Activated gamma-delta T cell treated with Interleukin-2 at 50 U/mL for 16 hours (primary cell): Measurements from ENCODE around the gene MAGI2.
"Not testable (repeated sequence)": the region's sequence is repeated elsewhere in the genome, so short reads cannot be mapped to it uniquely, and the experiment has no call there.

Source experiments
- DNase-seq: peaks from one replicate; pipeline ENCODE4 v3.0.0-alpha.2; 2020

The MAGI2 gene

DNA sequence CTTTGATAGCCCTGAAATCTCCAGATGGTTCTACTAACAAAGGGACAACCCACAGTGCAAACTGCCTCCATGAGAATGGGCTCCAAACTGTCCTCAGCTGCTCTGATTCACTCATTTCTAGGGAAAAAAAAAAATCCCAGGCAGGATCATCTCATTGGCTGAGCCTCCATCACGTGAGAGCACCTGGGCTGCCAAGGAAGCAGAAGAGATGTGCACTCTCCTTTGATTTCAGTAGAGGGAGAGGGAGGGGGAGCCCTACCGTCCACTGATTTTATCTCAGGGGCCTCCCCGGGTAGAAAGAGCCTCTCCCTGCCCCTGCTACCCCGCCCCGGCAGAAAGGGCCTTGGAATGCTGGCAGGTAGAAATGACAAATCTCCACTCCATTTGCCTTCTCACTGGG lies 929.5 kb downstream of the MAGI2 start:
- DNase-seq: no peak

DNA sequence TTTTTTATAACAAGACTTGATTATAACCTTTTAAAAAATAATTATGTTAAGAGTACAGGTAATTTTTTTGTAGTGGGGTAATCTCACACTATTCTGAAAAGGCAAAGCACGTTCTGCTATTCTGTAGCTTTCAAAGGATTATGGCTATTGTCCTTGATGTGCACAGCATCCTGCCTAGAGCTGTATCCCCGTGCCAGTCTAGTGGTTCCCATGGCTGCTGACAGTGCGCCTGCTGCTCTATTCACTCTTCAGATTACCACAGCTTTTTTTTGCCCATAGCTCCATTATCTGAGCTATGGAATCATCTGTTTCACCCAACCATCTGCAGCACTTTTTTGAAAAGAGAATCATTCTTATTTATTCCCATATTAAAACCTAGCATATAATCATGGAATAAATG lies 931.5 kb downstream of the MAGI2 start:
- DNase-seq: no peak

DNA sequence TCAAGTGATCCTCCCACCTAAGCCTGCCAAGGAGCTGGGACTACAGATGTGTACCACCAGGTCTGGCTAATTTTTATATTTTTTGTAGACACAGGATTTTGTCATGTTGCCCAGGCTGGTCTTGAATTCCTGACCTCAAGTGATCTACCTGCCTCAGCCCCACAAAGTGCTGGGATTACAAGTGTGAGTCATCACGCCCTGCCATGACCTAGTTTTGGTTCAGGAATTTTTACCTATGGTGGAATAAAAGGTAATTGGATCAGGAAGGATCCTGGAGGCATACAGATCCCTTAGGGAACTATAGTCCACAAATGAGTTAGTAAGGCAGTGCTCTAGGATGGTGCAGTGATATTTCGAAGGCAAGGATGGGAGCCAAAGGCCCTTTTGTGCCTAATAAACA lies 937.0 kb downstream of the MAGI2 start:
- no peak for DNase-seq

DNA sequence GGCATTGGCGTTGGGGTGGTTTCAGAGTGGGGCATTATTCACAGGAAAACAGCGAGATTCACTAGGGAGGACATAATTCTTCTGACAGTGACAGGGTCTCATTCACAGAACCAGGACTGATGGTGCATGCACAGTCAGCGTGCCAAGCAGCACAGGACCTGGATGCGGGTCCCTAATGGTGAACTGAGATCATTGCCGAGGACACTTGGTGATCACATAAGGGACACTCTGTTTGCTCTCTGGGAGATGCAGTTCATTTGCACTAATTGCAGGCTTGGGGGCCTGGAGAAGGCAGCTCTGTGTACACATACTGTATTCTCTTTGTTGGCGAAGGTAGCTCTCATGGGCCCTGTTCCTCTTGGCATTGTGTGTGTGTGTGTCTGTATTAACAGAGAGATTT lies 938.8 kb downstream of the MAGI2 start:
- DNase-seq: no peak

DNA sequence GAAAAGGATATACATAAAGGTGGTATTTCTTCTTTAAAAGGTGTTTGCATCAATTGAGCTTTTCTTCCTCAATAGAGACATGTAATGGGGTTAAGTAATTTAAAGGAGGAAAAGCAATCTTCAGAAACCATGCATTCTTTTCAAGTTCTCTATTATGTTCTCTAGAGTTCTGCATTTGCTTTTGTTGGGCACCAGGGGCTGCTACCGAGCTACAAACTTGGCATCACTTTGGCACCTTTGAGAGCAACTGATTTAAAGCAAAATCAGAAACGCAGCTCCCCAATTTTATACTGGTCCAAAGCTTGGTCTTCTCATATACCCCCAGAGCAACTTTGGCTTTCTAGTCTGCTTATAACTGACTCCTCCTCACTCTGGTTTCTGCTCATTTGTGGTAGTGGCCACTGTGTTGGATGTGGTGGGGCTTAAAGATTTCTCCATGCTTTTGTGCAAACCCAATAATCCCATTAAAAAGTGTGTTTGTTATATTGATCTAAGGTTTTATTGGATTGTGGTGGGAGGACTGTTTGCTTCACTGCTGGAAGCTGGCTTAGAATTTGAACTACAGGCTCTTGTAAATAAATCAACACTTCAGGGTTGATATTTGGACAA lies 942.8 kb downstream of the MAGI2 start:
- DNase-seq: no peak

DNA sequence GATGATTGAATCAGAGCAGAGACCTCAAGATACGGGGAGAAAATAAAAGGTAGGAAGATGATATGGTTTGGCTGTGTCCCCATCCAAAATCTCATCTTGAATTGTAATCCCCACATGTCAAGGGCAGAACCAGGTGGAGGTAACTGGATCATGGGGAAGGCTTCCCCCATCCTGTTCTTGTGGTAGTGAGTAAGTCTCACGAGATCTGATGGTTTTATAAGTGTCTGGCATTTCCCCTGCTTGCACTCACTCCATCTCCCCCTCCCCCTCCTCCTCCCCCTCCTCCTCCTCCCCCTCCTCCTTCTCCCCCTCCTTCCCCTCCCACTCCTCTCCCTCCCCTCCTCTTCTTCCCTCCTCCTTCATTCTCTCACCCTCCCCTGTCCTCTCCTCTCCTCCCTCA lies 950.2 kb downstream of the MAGI2 start:
- DNase-seq: not testable (repeated sequence)

DNA sequence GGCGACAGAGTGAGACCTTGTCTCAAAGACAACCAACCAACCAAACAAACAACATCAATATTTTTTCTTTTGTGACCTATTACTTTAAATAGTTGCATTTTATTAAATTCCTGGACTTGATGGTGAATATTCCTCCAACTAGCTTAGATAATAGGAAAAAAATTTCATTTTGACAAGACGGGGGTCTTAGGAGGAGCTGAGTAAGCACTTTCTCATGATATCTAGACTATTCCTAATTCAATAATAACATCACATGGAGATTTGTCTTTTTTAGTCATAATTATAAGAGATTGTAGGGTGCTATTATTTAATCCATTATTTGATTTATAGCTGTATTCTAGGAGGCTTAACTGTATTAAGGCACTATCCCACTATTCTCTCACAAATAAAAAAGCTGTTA lies 952.4 kb downstream of the MAGI2 start:
- DNase-seq: no peak

DNA sequence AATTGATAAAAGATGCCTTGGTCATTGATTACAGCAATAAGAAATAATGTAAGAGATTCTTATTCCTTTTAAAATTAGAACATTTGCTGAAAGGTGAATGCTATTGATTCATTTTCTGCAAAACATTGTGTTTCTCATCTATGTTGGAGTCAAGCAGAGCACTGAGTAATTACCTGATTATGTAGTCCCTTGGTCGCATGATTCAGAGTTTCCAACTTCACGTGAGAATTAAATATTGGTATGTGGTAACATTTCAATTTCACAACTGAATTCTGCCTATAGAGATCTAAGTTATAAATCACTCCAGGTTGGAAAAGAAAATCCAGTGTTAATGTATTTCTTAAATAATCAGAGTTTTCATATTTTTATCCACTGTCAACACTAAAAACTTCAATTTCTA lies 953.5 kb downstream of the MAGI2 start:
- no peak for DNase-seq

DNA sequence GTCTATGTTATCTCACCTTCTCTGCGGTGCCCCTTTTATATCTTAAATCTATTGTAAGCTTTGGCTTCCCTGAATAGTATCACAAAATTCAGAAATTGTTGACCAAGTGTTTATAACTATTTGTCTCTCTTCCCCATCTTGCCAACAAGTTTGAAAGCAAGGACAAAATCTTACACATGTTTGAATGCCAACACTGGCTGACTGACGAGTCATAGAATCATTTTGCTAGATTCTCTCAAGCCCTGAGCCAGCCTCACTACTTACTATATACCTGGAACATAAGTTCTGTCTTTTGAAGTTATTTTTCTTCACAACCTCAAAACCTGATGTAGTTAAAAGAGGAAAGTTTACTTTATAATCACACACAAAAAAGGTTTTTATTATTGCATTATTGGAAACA lies 954.2 kb downstream of the MAGI2 start:
- DNase-seq: no peak

DNA sequence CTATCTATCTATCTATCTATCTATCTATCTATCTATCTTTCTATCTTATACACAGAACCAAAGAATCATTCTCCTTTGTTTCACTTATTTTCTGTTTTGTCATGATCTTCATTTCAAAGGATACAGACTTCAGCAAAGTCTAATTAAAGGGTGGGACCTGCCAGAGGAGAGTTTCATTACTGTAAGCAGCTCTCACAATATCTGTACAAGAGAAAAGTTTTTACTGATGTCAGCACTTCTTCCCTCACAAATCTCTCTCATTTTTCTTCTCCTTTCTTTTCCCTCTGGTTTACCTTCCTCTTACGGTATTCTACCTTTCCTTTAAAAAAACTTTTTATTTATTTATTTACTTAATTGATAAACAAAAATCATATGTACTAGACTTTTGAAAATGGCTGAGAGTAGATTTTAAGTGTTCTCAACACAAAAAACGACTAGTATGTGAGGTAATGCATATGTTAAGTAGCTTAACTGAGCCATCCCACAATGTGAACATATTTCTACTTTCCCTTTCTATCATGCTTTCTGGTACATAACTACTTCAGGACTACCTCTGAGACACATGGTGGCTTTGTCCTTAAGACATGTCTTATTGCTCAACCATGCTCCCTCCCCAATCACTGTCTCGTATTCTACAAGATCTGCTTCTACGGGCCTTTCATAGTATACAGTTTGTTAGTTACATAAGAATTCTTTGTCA lies 955.6 kb downstream of the MAGI2 start:
- DNase-seq: no peak

DNA sequence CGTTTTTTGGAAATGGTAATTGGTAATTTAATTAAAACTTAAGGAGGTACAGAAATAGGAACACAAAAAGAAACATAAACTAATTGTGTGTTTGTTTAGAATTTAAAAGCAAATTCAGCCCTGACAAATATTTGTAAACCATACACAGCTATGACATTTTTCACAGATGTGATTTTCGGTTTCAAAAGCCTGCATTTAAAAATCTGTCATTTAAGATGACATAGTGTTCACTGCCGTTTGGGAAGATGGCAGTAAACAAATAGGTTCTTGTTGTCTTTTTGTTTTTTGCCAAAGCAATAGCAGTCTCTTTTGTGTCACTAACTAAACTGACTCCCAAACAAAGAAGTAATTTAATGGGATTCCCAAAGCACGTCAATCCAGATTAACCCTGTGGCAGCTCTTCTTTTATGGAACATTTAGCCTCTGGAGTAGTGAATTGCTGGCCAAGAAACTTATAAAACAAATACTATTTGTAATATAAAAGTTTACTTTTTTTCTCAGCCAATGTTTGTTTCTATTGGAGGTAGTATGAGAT lies 957.3 kb downstream of the MAGI2 start:
- DNase-seq: no peak

DNA sequence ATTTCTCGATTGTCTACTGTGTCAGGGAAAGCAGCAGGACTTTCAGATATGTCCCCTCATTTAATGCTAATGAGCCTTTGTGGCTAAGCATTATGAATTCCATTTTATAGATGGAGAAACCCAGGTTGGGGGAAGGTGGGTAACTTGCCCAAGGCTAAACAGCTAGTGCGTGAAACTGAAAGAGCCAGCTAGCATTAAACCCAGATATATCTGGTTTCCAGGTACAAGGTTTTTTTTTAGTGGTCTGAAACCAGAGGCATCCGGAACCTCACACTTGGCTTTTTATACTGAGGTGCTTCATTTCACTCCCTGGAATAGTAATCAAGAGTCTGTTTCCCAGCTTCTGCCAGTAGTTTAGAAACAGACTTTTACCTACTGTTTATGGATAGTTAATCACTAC lies 960.1 kb downstream of the MAGI2 start:
- no peak for DNase-seq

DNA sequence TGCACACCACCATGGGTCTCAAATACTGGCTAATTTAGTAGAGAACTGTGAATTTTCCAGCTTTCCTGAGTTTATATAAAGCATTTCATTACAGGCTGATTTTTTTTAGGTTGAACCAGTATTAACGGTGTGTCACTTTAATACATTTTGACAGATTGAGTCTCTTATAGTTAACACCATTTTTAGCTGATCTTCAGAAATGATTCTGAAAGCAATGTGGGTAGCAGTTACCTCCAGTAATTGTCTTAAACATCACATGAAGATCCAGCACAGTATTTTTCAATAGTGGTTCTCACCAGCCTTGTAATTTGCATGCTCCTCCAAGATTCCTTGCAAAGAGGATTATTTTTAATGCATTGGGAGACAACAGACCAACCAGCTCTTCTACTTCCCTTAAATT lies 961.3 kb downstream of the MAGI2 start:
- no peak for DNase-seq

DNA sequence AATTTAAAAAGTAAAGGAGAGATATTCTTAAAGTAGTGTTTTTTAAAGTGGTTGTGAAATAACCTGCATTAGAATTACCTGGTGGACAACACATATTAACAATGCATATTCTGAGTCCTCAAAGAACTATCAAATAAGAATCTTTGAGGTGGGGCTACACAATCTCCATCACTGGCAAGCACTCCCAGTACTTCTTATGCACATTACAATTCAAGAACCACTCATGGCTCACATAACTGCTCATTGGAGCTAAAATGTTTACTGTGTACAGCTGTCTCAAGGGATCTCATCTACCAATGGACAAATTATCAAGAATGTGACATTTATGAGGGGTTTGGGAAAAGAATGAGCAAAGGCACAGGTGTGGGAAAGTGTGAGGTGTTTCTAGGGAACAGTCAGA lies 962.9 kb downstream of the MAGI2 start:
- no peak for DNase-seq

DNA sequence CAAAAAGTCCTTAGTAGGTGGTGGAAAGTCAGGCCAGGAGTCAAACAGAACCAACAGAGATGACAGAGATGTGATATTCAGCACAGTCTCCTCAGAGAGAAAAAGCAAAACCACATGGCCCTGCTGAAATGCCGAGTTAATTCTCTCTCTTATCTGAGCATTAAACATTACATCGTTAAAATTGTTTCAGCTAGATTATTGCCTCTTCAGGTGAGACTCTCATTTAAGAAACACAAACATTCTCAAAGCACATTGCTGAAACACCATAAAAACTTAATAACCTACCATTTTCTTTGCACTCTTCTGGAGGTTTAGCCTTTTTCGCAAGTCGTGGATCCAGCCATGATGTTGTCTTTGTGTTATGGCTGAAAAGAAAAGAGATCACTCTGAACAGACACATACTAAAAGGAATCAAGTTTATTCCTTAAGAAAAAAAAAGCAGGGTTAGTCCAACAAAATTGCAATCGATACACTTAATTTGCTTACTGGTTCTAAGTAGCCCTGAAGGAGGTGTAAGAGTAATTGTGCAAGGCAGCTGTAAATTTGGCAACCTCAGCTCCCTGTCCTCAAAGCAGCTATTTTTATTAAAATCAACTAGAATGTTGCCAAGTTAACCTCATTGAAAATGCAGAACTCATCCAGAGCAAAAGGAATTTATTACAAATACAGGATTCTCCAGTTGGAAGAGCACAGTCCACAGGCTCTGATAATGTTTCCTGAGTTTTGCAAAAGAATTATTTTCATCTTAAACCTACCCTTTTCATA lies 963.8 kb downstream of the MAGI2 start:
- DNase-seq: no peak

DNA sequence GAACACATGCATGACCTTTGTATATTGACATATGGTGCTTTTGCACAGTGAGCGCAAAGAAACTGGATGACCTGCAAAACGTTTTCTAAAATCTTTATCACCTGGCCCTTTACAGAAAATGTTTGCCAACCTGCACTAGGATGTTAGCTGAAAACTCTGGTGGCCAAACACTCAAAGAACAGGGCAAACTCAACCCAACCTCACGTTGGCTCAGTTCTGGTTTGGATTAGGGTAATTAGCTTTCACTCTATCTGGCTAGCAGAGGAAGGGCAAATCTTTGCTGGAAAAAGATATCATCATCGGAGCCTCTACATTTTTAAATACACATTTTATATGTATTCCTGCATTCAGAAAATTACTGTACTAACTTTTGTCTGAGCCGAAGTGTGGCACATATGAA lies 966.0 kb downstream of the MAGI2 start:
- no peak for DNase-seq

DNA sequence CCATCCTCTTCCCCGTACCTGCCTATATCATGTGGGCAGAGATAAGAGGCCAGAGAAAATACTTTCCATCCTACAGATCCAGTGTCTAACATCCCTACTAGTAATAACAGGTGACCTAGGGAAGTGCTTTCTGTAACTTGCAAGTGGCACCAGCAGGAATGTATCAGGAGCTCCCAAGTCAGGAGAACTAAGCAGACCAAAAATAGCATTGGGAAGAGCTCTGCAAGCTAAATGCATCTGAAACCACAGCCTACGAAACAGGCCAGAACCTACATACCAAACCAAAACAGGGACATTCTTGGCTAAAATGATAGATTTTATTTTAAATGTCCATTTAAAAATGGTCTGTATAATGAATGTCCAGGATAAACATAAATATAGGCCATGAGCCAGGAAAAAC lies 974.1 kb downstream of the MAGI2 start:
- DNase-seq: no peak

DNA sequence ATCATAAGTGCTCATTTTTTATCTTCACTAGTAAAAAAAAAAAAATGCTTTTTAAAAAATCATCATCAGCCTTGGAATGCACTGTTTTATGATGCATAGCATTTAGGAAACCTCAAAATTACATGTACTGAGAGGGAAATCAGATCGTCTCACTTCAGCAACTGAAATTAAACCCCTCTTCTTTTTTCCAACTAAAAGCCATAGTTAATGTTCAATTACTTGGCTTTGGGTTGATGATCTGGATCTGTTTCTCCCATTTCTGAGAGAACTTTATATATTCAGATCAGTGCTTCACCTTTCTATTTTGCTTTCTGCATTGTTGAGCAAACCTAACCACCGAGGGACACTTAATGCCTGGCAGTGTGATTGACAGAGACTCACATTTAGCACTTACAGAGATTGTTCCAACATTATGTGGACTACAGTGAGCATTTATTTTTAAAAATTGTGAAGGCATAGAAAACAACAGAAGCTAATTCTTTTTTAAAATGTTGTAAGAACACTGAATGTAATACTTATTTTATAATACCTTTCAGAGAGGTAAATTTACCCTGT lies 976.5 kb downstream of the MAGI2 start:
- DNase-seq: no peak

DNA sequence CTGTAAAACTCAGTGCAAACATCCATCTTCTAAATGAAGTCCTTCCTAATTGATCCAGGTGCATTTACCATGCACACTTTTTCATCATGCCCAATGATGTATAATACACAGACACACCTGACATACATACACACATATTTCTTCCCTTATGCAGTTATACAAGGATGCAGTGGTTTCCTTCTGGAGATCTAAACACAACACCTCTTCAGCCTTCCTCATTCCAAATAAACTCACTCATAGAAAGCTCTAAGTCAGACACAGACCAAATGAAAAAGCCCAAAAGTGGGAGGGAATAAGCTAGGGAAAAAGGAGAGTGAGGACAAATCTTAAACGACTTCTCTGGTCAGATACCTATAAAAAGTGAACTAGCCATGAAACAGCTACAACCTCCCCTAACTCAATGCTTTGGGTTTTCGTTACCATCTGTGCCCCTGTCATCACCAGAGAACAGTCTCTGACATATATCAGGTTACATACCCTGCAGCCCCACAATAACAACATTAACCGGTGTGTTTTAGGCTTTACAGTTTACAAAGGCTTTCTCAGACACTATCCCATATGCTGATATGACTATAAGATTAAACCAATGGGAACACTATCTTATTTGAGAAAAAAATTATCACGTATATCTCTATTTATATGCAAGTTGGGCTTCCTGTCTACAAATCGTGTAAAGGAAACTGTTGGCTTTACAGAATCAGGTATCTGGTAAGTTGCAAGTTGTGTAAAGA lies 979.7 kb downstream of the MAGI2 start:
- no peak for DNase-seq

DNA sequence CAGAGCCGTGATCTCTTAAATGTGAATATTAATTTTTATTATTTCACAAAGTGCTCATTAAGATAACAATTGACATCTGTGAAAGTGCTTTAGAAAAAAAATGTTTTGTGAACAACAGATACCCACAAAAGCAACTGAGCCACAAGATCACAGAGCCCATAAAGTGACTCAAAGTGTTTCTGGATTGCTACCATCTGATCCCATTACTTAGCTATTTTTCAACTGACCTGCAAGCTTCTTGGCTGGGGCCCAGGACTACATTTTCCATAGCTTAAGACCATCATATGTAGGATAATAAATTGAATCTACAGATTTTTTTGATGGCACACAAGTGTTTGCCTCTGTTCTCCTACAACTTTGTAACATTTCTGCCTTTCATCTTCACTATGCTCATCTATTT lies 980.4 kb downstream of the MAGI2 start:
- DNase-seq: no peak

DNA sequence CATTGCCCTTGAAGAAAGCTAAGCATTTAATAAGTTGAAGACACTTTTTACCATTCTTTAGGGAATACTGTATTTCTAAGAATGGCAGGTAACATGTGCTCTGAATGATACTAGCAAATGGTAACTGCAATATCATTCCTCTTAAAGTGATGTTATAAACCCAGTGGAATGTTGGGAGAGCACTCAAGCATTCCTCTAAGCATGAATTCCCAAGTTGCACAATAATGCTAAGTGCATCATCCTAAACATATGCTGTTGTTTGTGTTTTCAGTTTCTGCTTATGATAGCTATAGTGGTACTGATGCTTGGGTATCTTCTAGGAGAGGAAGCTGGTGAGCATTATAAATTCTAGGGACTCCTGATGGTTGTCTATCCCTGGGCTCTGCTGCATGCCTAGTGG lies 980.9 kb downstream of the MAGI2 start:
- DNase-seq: no peak

DNA sequence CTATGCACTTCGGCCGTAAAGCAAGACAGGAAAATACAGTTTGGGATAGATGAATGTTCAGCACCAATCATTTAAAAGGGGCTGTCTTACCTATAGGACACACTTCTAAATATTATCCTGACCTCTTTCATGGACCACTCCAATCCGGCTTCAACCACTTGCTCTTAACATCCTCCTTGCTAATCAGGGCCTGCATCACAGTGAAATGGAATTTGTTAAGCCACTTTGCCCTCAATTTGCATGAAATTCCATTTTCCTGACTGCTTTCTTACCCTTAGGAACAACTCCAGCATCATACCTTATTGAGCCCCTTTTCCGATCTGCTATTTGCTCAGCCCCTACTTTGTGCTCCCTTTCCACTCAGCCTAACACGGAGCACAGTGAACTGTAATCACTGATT lies 987.6 kb downstream of the MAGI2 start:
- DNase-seq: no peak

DNA sequence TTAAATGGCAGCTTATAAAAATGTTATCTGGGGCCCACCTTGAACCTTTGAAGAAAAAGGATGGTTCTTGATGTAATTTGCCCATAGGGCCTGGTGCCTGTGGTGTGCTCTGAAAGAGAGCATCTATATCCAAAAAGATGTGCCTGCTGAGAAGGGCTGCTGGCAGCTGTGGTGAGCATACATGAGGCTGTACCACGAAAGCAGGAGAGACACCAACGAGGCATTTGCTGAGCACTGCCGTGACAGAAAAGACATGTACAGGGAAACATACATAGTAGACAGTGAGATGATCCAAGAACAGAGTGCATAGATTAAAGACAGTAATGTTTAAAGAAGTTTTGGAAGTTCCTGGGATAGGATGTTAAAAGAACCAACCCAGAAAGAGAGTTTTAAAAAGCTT lies 990.4 kb downstream of the MAGI2 start:
- no peak for DNase-seq
